ENCODE measurements around the gene LYPD3. TPM values are rescaled to one million over a fixed set of nuclear protein-coding genes. Genes with fewer than 3 reads are reported as not detected.
"Not testable (repeated sequence)": the region's sequence is repeated elsewhere in the genome, so short reads cannot be mapped to it uniquely, and the experiment has no call there.

LYPD3 gene
- total RNA-seq: 0.50 and 0.89 TPM in 2 replicates
- long read RNA-seq: 0 reads

- H3K27ac Mint-ChIP-seq (ENCODE audit: unreplicated experiment): no peak within 1 kb of the TSS
- peaks cover 42% of the 10 kb centered on the region for H3K27me3 Mint-ChIP-seq (ENCODE audit: low read depth)
- H3K36me3 Mint-ChIP-seq (ENCODE audit: low read depth): no peaks in the 10 kb centered on the region
- H3K4me1 Mint-ChIP-seq: peaks cover 23% of the 10 kb centered on the region
- H3K9me3 Mint-ChIP-seq: no peaks in the 10 kb centered on the region
- TF ChIP-seq CTCF (conservative IDR thresholded peaks at IDR 0.05): no peak
- H3K4me3 Mint-ChIP-seq: peak within 1 kb of the TSS; percentile 96
- no peak for DNase-seq (ENCODE audit: low read depth, low spot score)
Measured at GRCh38 chr19:43465468-43466120, at the start of gene LYPD3. Gene LYPD3 (minus strand): TSS chr19:43465608. CDS start chr19:43465571, 37 bp downstream.

GRCh38 chr19:43512399-43512798 lies 47.0 kb upstream of the LYPD3 start:
- H3K4me3 Mint-ChIP-seq; H3K4me1 Mint-ChIP-seq; DNase-seq (ENCODE audit: low read depth, low spot score); H3K36me3 Mint-ChIP-seq (ENCODE audit: low read depth); H3K27me3 Mint-ChIP-seq (ENCODE audit: low read depth); H3K27ac Mint-ChIP-seq (ENCODE audit: unreplicated experiment); H3K9me3 Mint-ChIP-seq: not testable (repeated sequence)

GRCh38 chr19:43511324-43511723 lies 45.9 kb upstream of the LYPD3 start:
- no peak for TF ChIP-seq CTCF (conservative IDR thresholded peaks at IDR 0.05)
- no peak for DNase-seq (ENCODE audit: low read depth, low spot score)
- Mint-ChIP-seq H3K4me3 (no peak overlapping the region), H3K27me3 (ENCODE audit: low read depth) (no peaks in the 10 kb centered on the region), H3K4me1 (no peaks in the 10 kb centered on the region), H3K36me3 (ENCODE audit: low read depth) (peaks cover 8% of the 10 kb centered on the region), H3K9me3 (no peaks in the 10 kb centered on the region), H3K27ac (ENCODE audit: unreplicated experiment) (no peak overlapping the region)

- no peaks in the 10 kb centered on the region for H3K9me3 Mint-ChIP-seq
- H3K27ac Mint-ChIP-seq (ENCODE audit: unreplicated experiment): no peak overlapping the region
- no peak overlapping the region for H3K4me3 Mint-ChIP-seq
- peaks cover 8% of the 10 kb centered on the region for H3K36me3 Mint-ChIP-seq (ENCODE audit: low read depth)
- no peaks in the 10 kb centered on the region for H3K4me1 Mint-ChIP-seq
- no peak for TF ChIP-seq CTCF (conservative IDR thresholded peaks at IDR 0.05)
- H3K27me3 Mint-ChIP-seq (ENCODE audit: low read depth): no peaks in the 10 kb centered on the region
- no peak for DNase-seq (ENCODE audit: low read depth, low spot score)
Measured at GRCh38 chr19:43510713-43511112, 45.3 kb upstream of the LYPD3 start.

- Mint-ChIP-seq H3K9me3 (no peaks in the 10 kb centered on the region), H3K27ac (ENCODE audit: unreplicated experiment) (no peak overlapping the region), H3K27me3 (ENCODE audit: low read depth) (peaks cover 2% of the 10 kb centered on the region), H3K4me1 (peaks cover 19% of the 10 kb centered on the region), H3K36me3 (ENCODE audit: low read depth) (peaks cover 5% of the 10 kb centered on the region), H3K4me3 (peak overlapping the region; percentile 49)
- TF ChIP-seq CTCF (conservative IDR thresholded peaks at IDR 0.05): no peak
- DNase-seq (ENCODE audit: low read depth, low spot score): no peak
Measured at GRCh38 chr19:43507880-43508279, 42.5 kb upstream of the LYPD3 start.

GRCh38 chr19:43506629-43507028 lies 41.2 kb upstream of the LYPD3 start:
- Mint-ChIP-seq H3K4me1 (peaks cover 21% of the 10 kb centered on the region), H3K4me3 (peak overlapping the region; percentile 66), H3K27me3 (ENCODE audit: low read depth) (peaks cover 2% of the 10 kb centered on the region), H3K27ac (ENCODE audit: unreplicated experiment) (no peak overlapping the region), H3K36me3 (ENCODE audit: low read depth) (peaks cover 2% of the 10 kb centered on the region), H3K9me3 (no peaks in the 10 kb centered on the region)
- no peak for TF ChIP-seq CTCF (conservative IDR thresholded peaks at IDR 0.05)
- no peak for DNase-seq (ENCODE audit: low read depth, low spot score)
